DMS153 (cell line): Measurements from ENCODE around the gene EXOC6.
A peak's percentile ranks its signal among the peaks of the same experiment; 100 is the strongest.
"Not testable (repeated sequence)": the region's sequence is repeated elsewhere in the genome, so short reads cannot be mapped to it uniquely, and the experiment has no call there.

Source experiments
- DNase-seq: peaks from one replicate; lab custom pipeline; 2025; lab: John Stamatoyannopoulos, UW

The EXOC6 gene

GRCh38 chr10:92880233-92880861 lies 32.0 kb downstream of the EXOC6 start:
- DNase-seq: peak; percentile 16

GRCh38 chr10:92880917-92881316 lies 32.6 kb downstream of the EXOC6 start:
- DNase-seq: no peak

- DNase-seq: no peak
These were observed 38.1 kb downstream of the EXOC6 start for GRCh38 chr10:92886334-92886961.

- no peak for DNase-seq
These were observed 42.2 kb downstream of the EXOC6 start for GRCh38 chr10:92890471-92890870.

GRCh38 chr10:92891885-92892690 lies 43.8 kb downstream of the EXOC6 start:
- DNase-seq: no peak

- DNase-seq: no peak
These were observed 44.4 kb downstream of the EXOC6 start for GRCh38 chr10:92892691-92893054.

GRCh38 chr10:92894081-92894655 lies 45.8 kb downstream of the EXOC6 start:
- DNase-seq: no peak

GRCh38 chr10:92897916-92898315 lies 49.6 kb downstream of the EXOC6 start:
- no peak for DNase-seq

GRCh38 chr10:92901819-92902251 lies 53.5 kb downstream of the EXOC6 start:
- DNase-seq: no peak

- no peak for DNase-seq
These were observed 55.3 kb downstream of the EXOC6 start for GRCh38 chr10:92903633-92904032.

GRCh38 chr10:92907280-92907679 lies 59.0 kb downstream of the EXOC6 start:
- no peak for DNase-seq

GRCh38 chr10:92912631-92913030 lies 64.3 kb downstream of the EXOC6 start:
- not testable (repeated sequence) for DNase-seq

GRCh38 chr10:92913973-92914372 lies 65.7 kb downstream of the EXOC6 start:
- DNase-seq: no peak

GRCh38 chr10:92914478-92915325 lies 66.4 kb downstream of the EXOC6 start:
- no peak for DNase-seq

- no peak for DNase-seq
These were observed 67.6 kb downstream of the EXOC6 start for GRCh38 chr10:92915892-92916291.

GRCh38 chr10:92916433-92916832 lies 68.1 kb downstream of the EXOC6 start:
- DNase-seq: no peak

- no peak for DNase-seq
These were observed 70.3 kb downstream of the EXOC6 start for GRCh38 chr10:92918603-92919002.

- DNase-seq: no peak
These were observed 72.5 kb downstream of the EXOC6 start for GRCh38 chr10:92920866-92921265.

- no peak for DNase-seq
These were observed 75.1 kb downstream of the EXOC6 start for GRCh38 chr10:92923416-92923815.

GRCh38 chr10:92929896-92930295 lies 81.6 kb downstream of the EXOC6 start:
- DNase-seq: no peak

GRCh38 chr10:92931597-92931996 lies 83.3 kb downstream of the EXOC6 start:
- DNase-seq: no peak

GRCh38 chr10:92937876-92938275 lies 89.6 kb downstream of the EXOC6 start:
- DNase-seq: no peak
